Hematopoietic multipotent progenitor cell (in vitro differentiated cells): ENCODE results near the gene CPT1B. TPM values are rescaled to one million over a fixed set of nuclear protein-coding genes. Genes with fewer than 3 reads are reported as not detected.
A peak's percentile ranks its signal among the peaks of the same experiment; 100 is the strongest.
"Not testable (repeated sequence)": the region's sequence is repeated elsewhere in the genome, so short reads cannot be mapped to it uniquely, and the experiment has no call there.

Source experiments
- DNase-seq, 3 donors: peaks; one replicate each; pipeline ENCODE4 v3.0.0-alpha.2; 2011 to 2015; ENCODE audit warnings: low read depth in 2 of 3, low spot score in 2 of 3
- total RNA-seq: library from RNA; depleted of rRNA; stranded (reverse); fragments of >200 nt; gene quantifications from one replicate; pipeline ENCODE4 v1.2.3, GENCODE V29; 2012

CPT1B gene
- total RNA-seq, 1 donor, result 13.2 TPM

- DNase-seq, result no peak
Measured at GRCh38 chr22:50610041-50610451, 31.8 kb upstream of the CPT1B start.

- DNase-seq, result no peak
Measured at GRCh38 chr22:50609599-50609998, 31.4 kb upstream of the CPT1B start.

- no peak for DNase-seq
Measured at GRCh38 chr22:50608996-50609395, 30.8 kb upstream of the CPT1B start.

GRCh38 chr22:50608058-50608840 lies 30.0 kb upstream of the CPT1B start:
- DNase-seq, result not testable (repeated sequence)

GRCh38 chr22:50607659-50608020 lies 29.4 kb upstream of the CPT1B start:
- DNase-seq, result no peak

GRCh38 chr22:50606946-50607658 lies 28.9 kb upstream of the CPT1B start:
- no peak for DNase-seq

- no peak for DNase-seq
Measured at GRCh38 chr22:50606165-50606945, 28.1 kb upstream of the CPT1B start.

- no peak for DNase-seq
Measured at GRCh38 chr22:50605613-50606074, 27.4 kb upstream of the CPT1B start.

GRCh38 chr22:50605002-50605612 lies 26.9 kb upstream of the CPT1B start:
- no peak for DNase-seq

- no peak for DNase-seq
Measured at GRCh38 chr22:50604256-50605001, 26.2 kb upstream of the CPT1B start.

GRCh38 chr22:50603511-50604255 lies 25.5 kb upstream of the CPT1B start:
- DNase-seq, result no peak

- DNase-seq, result no peak
Measured at GRCh38 chr22:50602338-50602700, 24.1 kb upstream of the CPT1B start.

- no peak for DNase-seq
Measured at GRCh38 chr22:50601669-50602337, 23.6 kb upstream of the CPT1B start.

- no peak for DNase-seq
Measured at GRCh38 chr22:50600967-50601668, 22.9 kb upstream of the CPT1B start.

GRCh38 chr22:50600538-50600937 lies 22.3 kb upstream of the CPT1B start, which contains the start of gene MAPK8IP2:
MAPK8IP2 (plus strand) TSS chr22:50600793; CDS start chr22:50600819, 26 bp downstream.
- DNase-seq, result no peak

GRCh38 chr22:50599816-50600455 lies 21.7 kb upstream of the CPT1B start:
- DNase-seq, result peak; percentile 30 to 57 (median 51)

- DNase-seq, result no peak
Measured at GRCh38 chr22:50597097-50597496, 18.9 kb upstream of the CPT1B start.

GRCh38 chr22:50595189-50595588 lies 17.0 kb upstream of the CPT1B start:
- DNase-seq, result no peak
